NCI-H1105 treated with DMSO at 0.1 percent for 48 hours (cell line): ENCODE measurements around the gene SLC38A5.

Experiments
- DNase-seq: peaks from one replicate; lab custom pipeline; 2025; lab: John Stamatoyannopoulos, UW

Gene SLC38A5

DNA sequence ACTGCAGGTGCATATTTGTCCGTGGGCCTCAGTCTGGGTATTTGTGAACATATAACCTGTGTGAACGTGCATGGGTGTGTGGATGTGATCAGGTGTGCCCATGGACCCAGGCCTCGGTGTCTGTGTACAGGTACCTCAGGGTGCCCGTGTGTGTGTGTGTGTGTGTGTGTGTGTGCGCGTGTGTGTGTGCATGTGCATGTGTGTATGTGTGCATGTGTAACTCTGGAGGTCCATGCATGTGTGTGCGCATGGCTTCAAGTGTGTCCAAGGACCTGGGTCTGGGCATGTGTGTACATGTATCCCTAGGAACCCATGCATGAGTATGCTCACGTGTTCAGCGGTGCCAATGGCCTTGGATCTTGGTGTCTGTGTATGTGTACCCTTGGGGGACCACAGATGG is 21.7 kb upstream of the SLC38A5 start:
- DNase-seq: no peak

GRCh38 chrX:48490661-48491060 is 20.6 kb upstream of the SLC38A5 start:
- no peak for DNase-seq

DNA sequence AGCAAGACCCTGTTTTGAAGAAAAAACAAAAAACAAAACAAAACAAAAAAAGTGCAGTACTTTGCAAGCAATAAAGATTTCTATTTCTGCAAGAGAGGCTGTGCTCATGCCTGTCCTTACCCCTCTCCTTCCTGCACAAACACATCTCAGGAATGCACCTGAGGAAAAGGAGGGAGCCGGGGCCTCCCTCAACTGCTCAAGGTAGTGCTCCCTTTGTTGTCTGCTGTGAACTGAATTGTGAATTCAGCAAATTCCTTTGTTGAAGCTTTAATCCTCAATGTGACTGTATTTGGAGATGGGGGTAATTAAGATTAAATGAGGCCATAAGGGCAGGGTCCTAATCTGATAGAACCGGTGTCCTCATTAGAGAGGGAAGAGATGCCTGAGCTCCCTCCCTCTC is 19.8 kb upstream of the SLC38A5 start:
- DNase-seq: no peak

- DNase-seq: no peak
These were observed 19.2 kb upstream of the SLC38A5 start for GRCh38 chrX:48489296-48489695.

GRCh38 chrX:48488034-48488433 is 18.0 kb upstream of the SLC38A5 start:
- DNase-seq: no peak

- DNase-seq: no peak
These were observed 17.3 kb upstream of the SLC38A5 start for GRCh38 chrX:48487362-48487798.

DNA sequence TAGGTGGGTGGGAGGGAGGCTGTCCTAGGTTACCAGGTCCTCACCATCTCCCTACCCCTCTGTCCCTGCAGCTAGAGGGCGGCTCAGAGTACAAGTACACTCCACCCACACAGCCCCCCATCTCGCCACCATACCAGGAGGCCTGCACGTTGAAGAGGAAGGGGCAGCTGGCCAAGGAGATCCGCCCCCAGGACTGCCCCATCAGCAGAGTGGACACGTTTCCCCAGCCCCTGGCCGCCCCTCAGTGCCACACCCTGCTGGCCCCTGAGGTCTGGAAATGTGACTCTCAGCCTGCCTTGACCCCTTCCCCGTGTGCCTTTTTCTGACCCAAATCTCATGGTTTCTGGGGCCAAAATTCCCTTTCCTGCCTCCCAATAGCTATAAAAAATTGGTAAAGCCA is 12.5 kb upstream of the SLC38A5 start:
- DNase-seq: no peak

DNA sequence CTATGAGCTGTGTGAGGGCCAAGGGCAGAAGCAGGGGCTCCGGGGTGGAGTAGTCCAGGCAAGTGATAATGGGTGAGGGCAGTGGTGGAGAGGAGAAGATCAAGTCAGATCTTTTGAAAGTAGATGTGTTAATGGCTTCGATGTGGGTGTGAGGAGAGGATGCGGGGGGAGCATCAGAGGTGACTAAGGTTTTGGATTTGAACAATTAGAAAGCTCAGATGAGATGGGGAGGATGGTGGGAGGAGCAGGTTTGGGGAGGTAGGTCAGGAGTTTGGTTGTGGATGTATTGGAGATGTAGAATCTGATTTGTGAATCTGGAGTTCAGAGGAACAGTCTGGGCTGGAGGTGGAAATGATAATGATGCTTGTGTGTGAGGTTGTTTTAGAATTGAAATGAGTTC is 10.5 kb upstream of the SLC38A5 start:
- no peak for DNase-seq

DNA sequence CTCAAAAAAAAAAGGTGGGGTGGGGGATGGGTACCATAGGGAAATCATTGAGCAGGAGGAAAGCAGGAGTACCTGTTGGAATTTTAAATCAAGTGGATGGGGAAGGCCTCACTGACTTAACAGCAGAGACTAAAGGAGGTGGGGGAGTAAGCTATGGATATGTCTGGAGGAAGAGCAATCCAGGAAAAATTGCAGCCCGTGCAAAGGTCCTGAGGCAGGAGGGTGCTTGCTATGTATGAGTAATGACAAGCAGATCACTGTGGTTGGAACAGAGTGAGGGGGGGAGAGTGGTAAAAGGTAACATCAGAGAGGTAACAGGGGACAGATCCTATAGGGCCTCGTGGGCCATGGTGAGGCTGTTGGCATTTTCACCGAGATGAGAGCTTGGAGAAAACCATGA is 10.1 kb upstream of the SLC38A5 start:
- no peak for DNase-seq

- DNase-seq: no peak
These were observed 8.7 kb upstream of the SLC38A5 start for GRCh38 chrX:48478806-48479205.

GRCh38 chrX:48477960-48478755 is 8.1 kb upstream of the SLC38A5 start:
- no peak for DNase-seq

- DNase-seq: no peak
These were observed 6.9 kb upstream of the SLC38A5 start for GRCh38 chrX:48476919-48477318.

DNA sequence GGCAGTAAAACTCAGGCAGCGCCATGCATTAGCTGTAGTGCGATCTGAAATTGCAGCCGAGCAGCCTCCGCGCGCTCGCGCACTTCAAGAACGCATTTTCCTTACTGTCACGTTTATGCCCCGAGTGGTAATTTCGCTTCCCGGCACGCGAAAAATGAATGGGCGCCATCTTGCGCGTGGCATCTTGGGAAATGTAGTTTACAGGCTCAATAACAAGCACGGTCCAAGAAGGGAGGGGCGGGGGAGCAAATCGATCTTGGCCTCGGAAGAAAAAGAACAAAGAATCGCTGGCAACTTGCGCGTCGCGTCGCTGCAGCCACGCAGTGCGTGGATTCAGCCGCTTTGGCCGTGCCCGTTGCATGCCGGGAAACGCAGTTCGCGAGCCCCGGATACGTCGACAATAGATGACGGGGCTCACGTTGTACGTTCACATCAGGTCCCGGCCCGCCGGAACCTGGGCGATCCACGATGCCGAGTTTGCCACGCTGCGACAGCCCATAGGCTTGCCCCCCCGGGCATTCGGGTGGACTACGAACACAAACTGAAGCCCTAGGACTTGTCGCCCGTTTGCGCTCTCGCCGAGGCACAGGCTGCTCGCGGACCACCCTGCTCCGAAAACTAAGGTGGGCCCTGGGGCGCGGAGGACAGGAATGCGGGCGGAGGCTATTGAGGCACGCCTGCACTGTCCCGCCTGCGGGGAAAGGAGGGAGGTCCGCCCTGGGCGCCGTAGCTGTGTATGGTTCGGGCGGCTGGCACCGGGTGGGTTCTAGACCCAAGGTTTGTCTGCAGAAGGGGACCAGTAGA is 5.9 kb upstream of the SLC38A5 start, which contains the start of gene FTSJ1:
TSS of gene FTSJ1 (plus strand) at position 426 of the 804 bp plus-strand sequence. CDS start 1,849 bp downstream, outside the sequence.
- DNase-seq: peak; percentile 86

- DNase-seq: no peak
These were observed 5.2 kb upstream of the SLC38A5 start for GRCh38 chrX:48475296-48475695.

- DNase-seq: no peak
These were observed 4.5 kb upstream of the SLC38A5 start for GRCh38 chrX:48474581-48474980.

GRCh38 chrX:48474127-48474526 is 4.1 kb upstream of the SLC38A5 start:
- DNase-seq: no peak

GRCh38 chrX:48473704-48473990 is 3.6 kb upstream of the SLC38A5 start:
- no peak for DNase-seq

GRCh38 chrX:48472851-48473703 is 3.0 kb upstream of the SLC38A5 start:
- no peak for DNase-seq

DNA sequence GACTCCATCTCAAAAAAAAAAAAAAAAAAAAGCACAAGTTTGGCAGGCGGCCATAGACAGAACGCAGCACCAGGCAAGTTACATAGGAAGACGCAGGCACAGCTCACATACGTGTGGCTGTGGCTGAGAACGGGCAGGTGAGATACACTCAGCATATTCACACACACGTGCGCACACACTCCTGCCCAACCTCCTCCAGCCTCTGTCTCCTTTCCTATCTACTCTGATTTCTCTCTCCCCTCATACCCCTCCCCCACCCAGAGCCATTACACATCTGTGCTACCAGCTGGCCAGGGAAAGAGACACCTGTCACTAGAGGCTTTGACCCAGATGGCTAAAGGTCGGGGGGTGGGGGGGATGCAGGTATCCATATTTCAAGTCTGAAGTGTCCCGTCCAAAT is 2.2 kb upstream of the SLC38A5 start:
- DNase-seq: no peak

GRCh38 chrX:48471504-48471903 is 1.4 kb upstream of the SLC38A5 start:
- no peak for DNase-seq

- DNase-seq: no peak
These were observed 716 bp upstream of the SLC38A5 start for GRCh38 chrX:48470833-48471118.
